Caco-2 (cell line): ENCODE data around the gene MAP10. TPM values are rescaled to one million over a fixed set of nuclear protein-coding genes. Genes with fewer than 3 reads are reported as not detected.

Experiments
- BruUV-seq: library from RNA; stranded (reverse); fragments of 400-500 nt; replicated peaks from 2 replicates; lab custom pipeline; 2021; lab: Mats Ljungman, UMichigan
- CTCF ChIA-PET: fragments of 300-600 bp; sonication (Branson Sonifier 250); formaldehyde crosslinking; loops from one replicate; lab custom pipeline; 2022; ENCODE audit warnings: antibody characterized with exemption; lab: Charles Lee
- POLR2A ChIA-PET: fragments of 300-600 bp; sonication (Branson Sonifier 250); formaldehyde crosslinking; loops from one replicate; lab custom pipeline; 2022; ENCODE audit warnings: antibody characterized with exemption; lab: Charles Lee
- DNase-seq, 2 experiments: peaks; one replicate each; pipeline versions ENCODE4 v3.0.0 to v3.0.0-alpha.2; 2020 to 2022
- H3K27me3 ChIP-seq: replicated peaks from 2 replicates; pipeline ENCODE4 v1.6.0; 2011; ENCODE audit warnings: low read length; ENCODE audit not compliant: control insufficient read depth, insufficient read depth
- H3K36me3 ChIP-seq: 2 replicates; pipeline ENCODE4 v1.5.1; 2011; ENCODE audit warnings: low read length; ENCODE audit not compliant: control insufficient read depth, insufficient read depth
- H3K4me1 ChIP-seq: fragments of 250-450 bp; sonication (Bioruptor Pico); 2 replicates; pipeline ENCODE4 v1.5.1; 2020; ENCODE audit warnings: mild to moderate bottlenecking
- H3K4me3 ChIP-seq: 2 replicates; pipeline ENCODE4 v1.5.1; 2011; ENCODE audit warnings: low read depth, mild to moderate bottlenecking, control low read depth, low read length
- H3K9me3 ChIP-seq: fragments of 250-450 bp; sonication (Bioruptor Pico); 2 replicates; pipeline ENCODE4 v1.5.1; 2020; ENCODE audit warnings: mild to moderate bottlenecking, moderate library complexity
- H3K27ac Mint-ChIP-seq: one replicate; pipeline ENCODE4 v1.8.0; 2022; ENCODE audit warnings: mixed read lengths; ENCODE audit not compliant: unreplicated experiment
- H3K27me3 Mint-ChIP-seq: one replicate; pipeline ENCODE4 v1.8.0; 2022; ENCODE audit warnings: mixed read lengths; ENCODE audit not compliant: insufficient read depth, unreplicated experiment
- H3K36me3 Mint-ChIP-seq: one replicate; pipeline ENCODE4 v1.8.0; 2022; ENCODE audit warnings: mild to moderate bottlenecking, mixed read lengths; ENCODE audit not compliant: insufficient read depth, unreplicated experiment
- H3K4me1 Mint-ChIP-seq: one replicate; pipeline ENCODE4 v1.8.0; 2022; ENCODE audit warnings: low read depth, mixed read lengths; ENCODE audit not compliant: unreplicated experiment
- H3K4me3 Mint-ChIP-seq: one replicate; pipeline ENCODE4 v1.8.0; 2022; ENCODE audit warnings: mild to moderate bottlenecking, moderate library complexity, mixed read lengths; ENCODE audit not compliant: unreplicated experiment
- H3K9me3 Mint-ChIP-seq: one replicate; pipeline ENCODE4 v1.8.0; 2022; ENCODE audit warnings: mixed read lengths; ENCODE audit not compliant: unreplicated experiment
- intact Hi-C: fragments of 100-400 bp; cut with micrococcal nuclease; formaldehyde crosslinking; loops from one replicate; pipeline ENCODE4 v1.10.0; 2022; ENCODE audit not compliant: unreplicated experiment
- total RNA-seq: library from RNA; stranded (reverse); gene quantifications from 2 replicates; pipeline ENCODE4 v1.2.3, GENCODE V29; 2022
- TF ChIP-seq, protein P1 (sequence below), 2 experiments: fragments of 200-600 bp in 1 of 2; IDR thresholded peaks; 1 replicate in 1 of 2; 2 replicates in 1 of 2; pipeline versions ENCODE4 v1.5.1 to v1.8.0; 2011 to 2022; ENCODE audit warnings: antibody characterized with exemption in 1 of 2, control low read depth in 1 of 2, inconsistent platforms in 1 of 2, low read depth in 1 of 2, low read length in 1 of 2, mild to moderate bottlenecking in 1 of 2, moderate library complexity in 1 of 2; ENCODE audit not compliant: insufficient read depth in 1 of 2, severe bottlenecking in 1 of 2, unreplicated experiment in 1 of 2

Gene MAP10
- total RNA-seq, 1 experiment from 2014 or later = not detected

DNA sequence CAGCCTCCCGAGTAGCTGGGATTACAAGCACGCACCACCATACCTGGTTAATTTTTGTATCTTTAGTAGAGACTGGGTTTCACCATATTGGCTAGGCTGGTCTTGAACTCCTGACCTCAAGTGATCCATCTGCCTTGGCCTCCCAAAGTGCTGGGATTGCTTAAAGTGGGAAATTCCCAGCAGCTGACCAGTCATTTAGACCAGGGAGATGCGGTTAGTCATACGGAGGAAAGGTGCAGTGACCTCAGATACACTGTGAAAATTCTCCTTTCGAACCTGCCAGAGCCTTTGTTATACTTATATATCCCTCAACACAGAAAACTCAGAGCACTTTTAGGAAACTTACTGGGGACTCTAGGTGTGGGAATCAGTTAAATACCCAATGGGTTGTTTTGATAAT lies 39.6 kb downstream of the MAP10 start:
- Mint-ChIP-seq H3K27me3 (no peaks in the 10 kb centered on the region), H3K4me1 (no peaks in the 10 kb centered on the region), H3K9me3 (peaks cover 11% of the 10 kb centered on the region), H3K4me3 (no peak overlapping the region), H3K27ac (no peak overlapping the region), H3K36me3 (no peaks in the 10 kb centered on the region)
- no TSS peak for BruUV-seq
- POLR2A ChIA-PET = no interaction called here
- H3K4me1 ChIP-seq = no peaks in the 10 kb centered on the region
- H3K36me3 ChIP-seq = no peaks in the 10 kb centered on the region
- intact Hi-C loops = no loop called here
- peaks cover 12% of the 10 kb centered on the region for H3K9me3 ChIP-seq
- TF ChIP-seq, protein P1, sequence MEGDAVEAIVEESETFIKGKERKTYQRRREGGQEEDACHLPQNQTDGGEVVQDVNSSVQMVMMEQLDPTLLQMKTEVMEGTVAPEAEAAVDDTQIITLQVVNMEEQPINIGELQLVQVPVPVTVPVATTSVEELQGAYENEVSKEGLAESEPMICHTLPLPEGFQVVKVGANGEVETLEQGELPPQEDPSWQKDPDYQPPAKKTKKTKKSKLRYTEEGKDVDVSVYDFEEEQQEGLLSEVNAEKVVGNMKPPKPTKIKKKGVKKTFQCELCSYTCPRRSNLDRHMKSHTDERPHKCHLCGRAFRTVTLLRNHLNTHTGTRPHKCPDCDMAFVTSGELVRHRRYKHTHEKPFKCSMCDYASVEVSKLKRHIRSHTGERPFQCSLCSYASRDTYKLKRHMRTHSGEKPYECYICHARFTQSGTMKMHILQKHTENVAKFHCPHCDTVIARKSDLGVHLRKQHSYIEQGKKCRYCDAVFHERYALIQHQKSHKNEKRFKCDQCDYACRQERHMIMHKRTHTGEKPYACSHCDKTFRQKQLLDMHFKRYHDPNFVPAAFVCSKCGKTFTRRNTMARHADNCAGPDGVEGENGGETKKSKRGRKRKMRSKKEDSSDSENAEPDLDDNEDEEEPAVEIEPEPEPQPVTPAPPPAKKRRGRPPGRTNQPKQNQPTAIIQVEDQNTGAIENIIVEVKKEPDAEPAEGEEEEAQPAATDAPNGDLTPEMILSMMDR (IDR thresholded peaks at IDR 0.05; ENCODE audit: insufficient read depth in 1 of 2, low read depth in 1 of 2, low read length in 1 of 2, severe bottlenecking in 1 of 2, unreplicated experiment in 1 of 2) = no peak
- H3K4me3 ChIP-seq = no peak overlapping the region
- no peak for DNase-seq
- CTCF ChIA-PET = no interaction called here
- H3K27me3 ChIP-seq = no peaks in the 10 kb centered on the region

DNA sequence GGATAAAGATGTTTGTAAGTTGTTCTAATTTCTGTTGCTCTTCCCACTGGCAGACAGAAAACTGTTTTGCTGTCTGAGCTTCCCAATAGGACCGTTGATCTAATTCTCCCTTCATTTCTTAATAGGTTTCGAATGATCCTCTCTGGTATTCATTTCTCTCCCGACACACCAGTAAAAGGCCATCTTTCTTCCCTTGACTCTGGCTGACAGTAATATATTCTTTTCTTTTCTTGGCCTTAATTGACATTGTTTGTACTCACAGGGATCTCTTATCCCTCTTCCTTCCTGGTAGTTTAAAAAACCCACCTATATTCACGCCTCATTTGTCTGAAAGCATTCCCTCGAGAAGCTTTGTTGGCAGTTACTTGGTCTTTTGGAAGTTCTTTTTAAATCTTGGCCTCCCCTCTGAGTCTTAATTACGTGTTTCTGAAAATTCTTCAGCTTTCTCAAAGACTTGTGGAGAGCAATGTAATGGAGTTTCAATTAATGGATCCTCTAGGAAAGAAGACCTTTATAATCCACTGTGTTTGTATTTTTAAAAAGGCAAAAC lies 40.3 kb downstream of the MAP10 start:
- intact Hi-C loops = no loop called here
- peaks cover 11% of the 10 kb centered on the region for H3K9me3 Mint-ChIP-seq
- Histone ChIP-seq H3K9me3 (peaks cover 8% of the 10 kb centered on the region), H3K4me3 (no peak overlapping the region), H3K27me3 (no peaks in the 10 kb centered on the region), H3K36me3 (no peaks in the 10 kb centered on the region), H3K4me1 (no peaks in the 10 kb centered on the region)
- no peaks in the 10 kb centered on the region for H3K4me1 Mint-ChIP-seq
- TF ChIP-seq, protein P1 (IDR thresholded peaks at IDR 0.05; ENCODE audit: insufficient read depth in 1 of 2, low read depth in 1 of 2, low read length in 1 of 2, severe bottlenecking in 1 of 2, unreplicated experiment in 1 of 2) = no peak
- no peak overlapping the region for H3K4me3 Mint-ChIP-seq
- no peaks in the 10 kb centered on the region for H3K27me3 Mint-ChIP-seq
- DNase-seq = no peak
- H3K36me3 Mint-ChIP-seq = no peaks in the 10 kb centered on the region
- ChIA-PET CTCF (no interaction called here), POLR2A (no interaction called here)
- no peak overlapping the region for H3K27ac Mint-ChIP-seq
- no TSS peak for BruUV-seq

DNA sequence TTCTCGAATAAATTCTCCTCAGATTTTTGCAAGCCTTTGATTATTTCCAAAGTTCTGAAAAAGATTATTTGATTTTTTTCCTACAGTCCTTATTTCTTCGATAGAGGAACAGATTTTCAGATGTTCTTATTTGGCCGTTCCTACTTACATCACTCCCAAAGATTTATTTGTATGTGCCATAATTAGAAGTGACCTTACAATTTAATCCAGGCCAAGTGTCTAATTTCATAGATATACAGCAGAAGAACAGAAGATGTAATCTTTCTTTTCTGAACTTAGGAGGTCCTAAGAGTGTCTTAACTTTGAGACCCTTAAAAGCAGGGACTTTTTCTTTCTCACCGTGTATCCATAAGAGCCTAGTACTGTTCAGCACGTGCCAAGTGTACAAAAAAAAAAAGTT lies 46.3 kb downstream of the MAP10 start:
- Histone ChIP-seq H3K27me3 (no peaks in the 10 kb centered on the region), H3K36me3 (no peaks in the 10 kb centered on the region), H3K4me3 (no peak overlapping the region), H3K4me1 (no peaks in the 10 kb centered on the region), H3K9me3 (no peaks in the 10 kb centered on the region)
- Mint-ChIP-seq H3K4me1 (no peaks in the 10 kb centered on the region), H3K27me3 (no peaks in the 10 kb centered on the region), H3K4me3 (no peak overlapping the region), H3K9me3 (no peaks in the 10 kb centered on the region), H3K27ac (no peak overlapping the region), H3K36me3 (no peaks in the 10 kb centered on the region)
- TF ChIP-seq, protein P1 (IDR thresholded peaks at IDR 0.05; ENCODE audit: insufficient read depth in 1 of 2, low read depth in 1 of 2, low read length in 1 of 2, severe bottlenecking in 1 of 2, unreplicated experiment in 1 of 2) = no peak
- ChIA-PET POLR2A (no interaction called here), CTCF (no interaction called here)
- DNase-seq = no peak
- intact Hi-C loops = no loop called here
- BruUV-seq = no TSS peak
